Neural cell (in vitro differentiated cells): Measurements from ENCODE around the gene ROCK2.

Experiments
- EP300 ChIP-seq: fragments of 450-650 bp; conservative IDR thresholded peaks from 2 replicates; pipeline ENCODE4 v1.6.1; 2014; ENCODE audit warnings: antibody characterized with exemption, mild to moderate bottlenecking, moderate library complexity; ENCODE audit not compliant: poor library complexity, severe bottlenecking
- EZH2 ChIP-seq: fragments of 200-600, 300-800 bp; shearing (Covaris generic), sonication (generic); IDR thresholded peaks from 2 replicates; pipeline ENCODE4 v1.6.1; 2014; ENCODE audit warnings: antibody characterized with exemption, low read length, borderline replicate concordance, mild to moderate bottlenecking; ENCODE audit not compliant: insufficient read depth, poor library complexity, severe bottlenecking
- MXI1 ChIP-seq: fragments of 450-650 bp; conservative IDR thresholded peaks from 2 replicates; pipeline ENCODE4 v1.6.1; 2014; ENCODE audit warnings: antibody characterized with exemption, mild to moderate bottlenecking; ENCODE audit not compliant: poor library complexity, severe bottlenecking
- POLR2AphosphoS5 ChIP-seq: IDR thresholded peaks from 2 replicates; pipeline ENCODE4 v1.6.1; 2012
- RAD21 ChIP-seq: fragments of 450-650 bp; conservative IDR thresholded peaks from 2 replicates; pipeline ENCODE4 v1.6.1; 2014; ENCODE audit warnings: antibody characterized with exemption, mild to moderate bottlenecking, moderate library complexity
- TAF1 ChIP-seq: IDR thresholded peaks from 2 replicates; pipeline ENCODE4 v1.6.1; 2012; ENCODE audit warnings: low read depth
- TF ChIP-seq, protein P1 (sequence below): fragments of 450-650 bp; IDR thresholded peaks from 2 replicates; pipeline ENCODE4 v1.5.1; 2014; ENCODE audit warnings: antibody characterized with exemption, mild to moderate bottlenecking, moderate library complexity; ENCODE audit not compliant: poor library complexity, severe bottlenecking
- TF ChIP-seq, protein P2 (sequence below): IDR thresholded peaks from 2 replicates; pipeline ENCODE4 v1.6.1; 2012; ENCODE audit warnings: borderline replicate concordance

DNA sequence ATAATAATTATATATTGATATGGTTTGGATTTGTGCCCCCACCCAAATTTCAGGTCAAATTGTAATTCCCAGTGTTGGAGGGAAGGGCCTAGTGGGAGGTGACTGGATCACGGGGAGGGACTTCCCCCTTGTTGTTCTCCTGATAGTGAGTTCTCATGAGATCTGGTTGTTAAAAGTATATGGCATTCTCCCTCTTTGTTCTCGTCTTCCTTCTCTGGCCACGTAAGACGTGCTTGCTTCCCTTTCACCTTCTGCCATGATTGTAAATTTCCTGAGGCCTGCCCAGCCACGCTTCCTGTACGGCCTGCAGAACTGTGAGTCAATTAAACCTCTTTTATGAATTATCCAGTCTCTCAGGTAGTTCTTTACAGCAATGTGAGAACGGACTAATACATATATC is 88.3 kb downstream of the ROCK2 start:
- TF ChIP-seq EZH2: no peak
- no peak for TF ChIP-seq POLR2AphosphoS5
- TF ChIP-seq, protein P1, sequence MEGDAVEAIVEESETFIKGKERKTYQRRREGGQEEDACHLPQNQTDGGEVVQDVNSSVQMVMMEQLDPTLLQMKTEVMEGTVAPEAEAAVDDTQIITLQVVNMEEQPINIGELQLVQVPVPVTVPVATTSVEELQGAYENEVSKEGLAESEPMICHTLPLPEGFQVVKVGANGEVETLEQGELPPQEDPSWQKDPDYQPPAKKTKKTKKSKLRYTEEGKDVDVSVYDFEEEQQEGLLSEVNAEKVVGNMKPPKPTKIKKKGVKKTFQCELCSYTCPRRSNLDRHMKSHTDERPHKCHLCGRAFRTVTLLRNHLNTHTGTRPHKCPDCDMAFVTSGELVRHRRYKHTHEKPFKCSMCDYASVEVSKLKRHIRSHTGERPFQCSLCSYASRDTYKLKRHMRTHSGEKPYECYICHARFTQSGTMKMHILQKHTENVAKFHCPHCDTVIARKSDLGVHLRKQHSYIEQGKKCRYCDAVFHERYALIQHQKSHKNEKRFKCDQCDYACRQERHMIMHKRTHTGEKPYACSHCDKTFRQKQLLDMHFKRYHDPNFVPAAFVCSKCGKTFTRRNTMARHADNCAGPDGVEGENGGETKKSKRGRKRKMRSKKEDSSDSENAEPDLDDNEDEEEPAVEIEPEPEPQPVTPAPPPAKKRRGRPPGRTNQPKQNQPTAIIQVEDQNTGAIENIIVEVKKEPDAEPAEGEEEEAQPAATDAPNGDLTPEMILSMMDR: no peak
- TF ChIP-seq TAF1: no peak
- TF ChIP-seq MXI1: no peak
- TF ChIP-seq, protein P2, sequence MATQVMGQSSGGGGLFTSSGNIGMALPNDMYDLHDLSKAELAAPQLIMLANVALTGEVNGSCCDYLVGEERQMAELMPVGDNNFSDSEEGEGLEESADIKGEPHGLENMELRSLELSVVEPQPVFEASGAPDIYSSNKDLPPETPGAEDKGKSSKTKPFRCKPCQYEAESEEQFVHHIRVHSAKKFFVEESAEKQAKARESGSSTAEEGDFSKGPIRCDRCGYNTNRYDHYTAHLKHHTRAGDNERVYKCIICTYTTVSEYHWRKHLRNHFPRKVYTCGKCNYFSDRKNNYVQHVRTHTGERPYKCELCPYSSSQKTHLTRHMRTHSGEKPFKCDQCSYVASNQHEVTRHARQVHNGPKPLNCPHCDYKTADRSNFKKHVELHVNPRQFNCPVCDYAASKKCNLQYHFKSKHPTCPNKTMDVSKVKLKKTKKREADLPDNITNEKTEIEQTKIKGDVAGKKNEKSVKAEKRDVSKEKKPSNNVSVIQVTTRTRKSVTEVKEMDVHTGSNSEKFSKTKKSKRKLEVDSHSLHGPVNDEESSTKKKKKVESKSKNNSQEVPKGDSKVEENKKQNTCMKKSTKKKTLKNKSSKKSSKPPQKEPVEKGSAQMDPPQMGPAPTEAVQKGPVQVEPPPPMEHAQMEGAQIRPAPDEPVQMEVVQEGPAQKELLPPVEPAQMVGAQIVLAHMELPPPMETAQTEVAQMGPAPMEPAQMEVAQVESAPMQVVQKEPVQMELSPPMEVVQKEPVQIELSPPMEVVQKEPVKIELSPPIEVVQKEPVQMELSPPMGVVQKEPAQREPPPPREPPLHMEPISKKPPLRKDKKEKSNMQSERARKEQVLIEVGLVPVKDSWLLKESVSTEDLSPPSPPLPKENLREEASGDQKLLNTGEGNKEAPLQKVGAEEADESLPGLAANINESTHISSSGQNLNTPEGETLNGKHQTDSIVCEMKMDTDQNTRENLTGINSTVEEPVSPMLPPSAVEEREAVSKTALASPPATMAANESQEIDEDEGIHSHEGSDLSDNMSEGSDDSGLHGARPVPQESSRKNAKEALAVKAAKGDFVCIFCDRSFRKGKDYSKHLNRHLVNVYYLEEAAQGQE: no peak
- no peak for TF ChIP-seq RAD21
- no peak for TF ChIP-seq EP300
